ENCODE measurements around the gene SURF1. TPM values are rescaled to one million over a fixed set of nuclear protein-coding genes. Genes with fewer than 3 reads are reported as not detected.

SURF1 gene
- total RNA-seq, 1 donor from 2014 or later = 27.3 TPM

DNA sequence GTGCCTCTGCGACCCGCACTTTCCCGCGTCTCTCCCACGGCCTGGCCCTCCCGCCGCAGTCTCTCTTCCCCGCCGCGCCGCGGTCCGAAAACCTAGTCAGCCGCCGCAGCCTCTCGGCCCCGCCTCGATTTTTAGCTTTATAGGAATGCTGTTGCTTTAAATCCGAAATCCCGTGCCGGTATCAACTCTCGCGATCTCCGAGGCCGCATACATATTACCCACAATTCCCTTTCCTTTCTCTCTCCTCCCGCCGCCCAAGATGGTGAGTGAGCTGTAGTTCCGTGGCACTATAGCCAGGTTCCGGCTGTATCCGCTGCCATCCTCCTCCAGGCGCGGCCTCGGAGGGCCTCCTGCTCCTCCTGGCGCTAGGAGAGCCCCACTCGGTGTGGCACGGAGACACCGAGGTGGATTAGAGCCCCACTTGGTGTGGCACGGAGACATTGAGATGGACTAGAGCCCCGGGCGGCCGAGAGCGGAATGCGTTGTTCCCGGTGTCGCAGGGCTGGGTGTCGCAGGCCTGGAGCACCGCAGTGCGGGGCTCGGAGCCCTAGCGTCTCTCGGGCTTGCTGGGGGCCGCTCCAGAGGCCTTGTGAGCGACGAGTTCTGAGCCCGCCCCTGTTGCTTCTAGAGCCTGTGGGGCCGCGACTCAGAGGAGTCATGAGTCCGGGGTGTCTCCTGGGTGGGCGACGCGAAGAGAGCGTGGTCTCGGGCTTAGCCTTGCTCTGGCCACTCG lies 8.1 kb downstream of the SURF1 start, which contains the start of the genes MED22 and RPL7A:
MED22 (minus strand) TSS at position 147 of the 733 bp plus-strand sequence. CDS start 1,469 bp downstream, outside the sequence.
RPL7A (plus strand) TSS at position 234 of the 733 bp plus-strand sequence; CDS start at position 260, 26 bp downstream.
- DNase-seq (ENCODE audit: low read depth) = peak; percentile 73
- TF ChIP-seq, protein P1, sequence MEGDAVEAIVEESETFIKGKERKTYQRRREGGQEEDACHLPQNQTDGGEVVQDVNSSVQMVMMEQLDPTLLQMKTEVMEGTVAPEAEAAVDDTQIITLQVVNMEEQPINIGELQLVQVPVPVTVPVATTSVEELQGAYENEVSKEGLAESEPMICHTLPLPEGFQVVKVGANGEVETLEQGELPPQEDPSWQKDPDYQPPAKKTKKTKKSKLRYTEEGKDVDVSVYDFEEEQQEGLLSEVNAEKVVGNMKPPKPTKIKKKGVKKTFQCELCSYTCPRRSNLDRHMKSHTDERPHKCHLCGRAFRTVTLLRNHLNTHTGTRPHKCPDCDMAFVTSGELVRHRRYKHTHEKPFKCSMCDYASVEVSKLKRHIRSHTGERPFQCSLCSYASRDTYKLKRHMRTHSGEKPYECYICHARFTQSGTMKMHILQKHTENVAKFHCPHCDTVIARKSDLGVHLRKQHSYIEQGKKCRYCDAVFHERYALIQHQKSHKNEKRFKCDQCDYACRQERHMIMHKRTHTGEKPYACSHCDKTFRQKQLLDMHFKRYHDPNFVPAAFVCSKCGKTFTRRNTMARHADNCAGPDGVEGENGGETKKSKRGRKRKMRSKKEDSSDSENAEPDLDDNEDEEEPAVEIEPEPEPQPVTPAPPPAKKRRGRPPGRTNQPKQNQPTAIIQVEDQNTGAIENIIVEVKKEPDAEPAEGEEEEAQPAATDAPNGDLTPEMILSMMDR (conservative IDR thresholded peaks at IDR 0.05; ENCODE audit: low read depth, low read length) = no peak
- peak within 1 kb of the TSS; percentile 90 for H3K4me3 ChIP-seq (ENCODE audit: low read depth, low read length)

DNA sequence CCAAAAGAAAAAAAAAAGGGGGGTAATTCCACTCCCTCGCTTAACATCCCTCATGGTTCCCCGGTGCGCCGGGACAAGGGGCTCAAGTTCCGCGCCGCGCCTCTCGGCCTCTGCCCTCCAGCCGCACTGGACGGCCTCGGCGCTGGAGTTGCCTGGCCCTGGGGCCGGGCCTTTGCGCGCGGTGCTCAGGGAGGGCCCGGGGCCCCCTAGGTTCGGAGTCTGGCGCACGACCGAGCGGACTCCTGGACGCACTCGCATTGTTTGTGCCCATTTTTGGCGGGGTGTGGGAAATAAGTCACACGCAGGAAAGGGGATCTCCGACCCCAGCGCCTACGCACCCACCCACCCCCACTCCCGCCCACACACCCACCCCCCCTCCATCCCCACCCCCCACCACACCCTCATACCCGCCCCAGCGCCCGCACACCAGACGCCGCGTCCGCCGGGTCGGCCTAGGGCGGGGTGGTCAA lies 8.7 kb downstream of the SURF1 start:
- DNase-seq (ENCODE audit: low read depth) = no peak
- TF ChIP-seq, protein P1 (conservative IDR thresholded peaks at IDR 0.05; ENCODE audit: low read depth, low read length) = no peak
- H3K4me3 ChIP-seq (ENCODE audit: low read depth, low read length) = peak overlapping the region; percentile 90

DNA sequence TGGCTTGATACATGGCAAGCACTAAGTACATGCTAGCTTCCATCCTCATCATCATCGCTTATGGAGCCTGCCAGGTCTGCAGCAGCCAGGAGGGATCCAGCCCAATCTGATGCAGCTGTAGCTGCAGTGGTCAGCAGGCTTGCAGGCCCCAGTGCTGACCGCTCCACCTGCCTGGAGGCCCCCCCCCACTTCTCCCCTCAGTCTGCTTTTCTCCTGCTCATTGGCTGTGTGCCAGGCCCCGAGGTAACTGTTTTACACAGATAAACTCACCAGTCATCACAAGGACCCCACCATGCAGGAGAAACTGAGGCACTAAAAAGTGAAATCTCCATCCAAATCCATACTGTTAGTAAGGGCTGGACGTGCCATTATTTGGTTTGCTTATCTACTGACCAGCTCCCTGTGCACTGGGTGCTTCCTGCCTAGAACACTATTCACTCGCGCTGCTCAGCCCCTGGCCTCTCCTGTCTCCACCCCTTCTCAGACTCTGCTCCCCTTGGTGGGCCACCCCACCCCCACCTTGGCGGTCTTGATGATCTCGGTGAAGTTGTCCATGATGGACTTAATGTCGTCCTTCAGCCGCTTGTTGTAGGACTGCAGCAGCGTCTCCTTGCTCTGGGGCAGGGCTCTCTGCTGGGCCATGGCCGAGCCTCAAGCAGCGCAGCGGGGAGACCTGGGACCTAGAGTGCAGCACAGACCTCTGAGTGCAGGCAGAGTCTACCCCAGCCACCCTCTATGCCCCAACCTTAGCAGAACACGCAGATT lies 10.1 kb downstream of the SURF1 start:
- TF ChIP-seq, protein P1 (conservative IDR thresholded peaks at IDR 0.05; ENCODE audit: low read depth, low read length) = no peak
- DNase-seq (ENCODE audit: low read depth) = no peak
- peak overlapping the region; percentile 90 for H3K4me3 ChIP-seq (ENCODE audit: low read depth, low read length)

DNA sequence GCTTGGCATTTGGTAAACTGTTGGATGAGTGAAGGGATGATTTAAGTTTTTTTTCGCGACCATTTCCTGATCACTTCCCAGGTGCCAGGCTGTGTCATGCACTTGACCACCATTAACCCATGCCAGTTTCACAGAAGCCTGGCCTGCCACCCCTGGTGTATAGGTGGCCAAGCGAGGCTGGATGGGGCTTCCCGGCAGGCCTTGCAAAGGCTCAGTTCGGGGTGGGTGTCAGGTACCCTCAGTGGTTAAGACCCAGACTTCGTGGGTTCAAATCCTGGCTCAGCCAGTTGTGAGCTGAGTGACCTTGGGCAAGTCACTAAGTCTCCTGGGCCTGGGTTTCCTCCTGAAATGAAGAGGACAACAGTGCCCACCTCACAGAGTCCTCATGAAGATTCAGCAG lies 10.7 kb downstream of the SURF1 start:
- no peak overlapping the region for H3K4me3 ChIP-seq (ENCODE audit: low read depth, low read length)
- no peak for DNase-seq (ENCODE audit: low read depth)
- TF ChIP-seq, protein P1 (conservative IDR thresholded peaks at IDR 0.05; ENCODE audit: low read depth, low read length) = no peak

DNA sequence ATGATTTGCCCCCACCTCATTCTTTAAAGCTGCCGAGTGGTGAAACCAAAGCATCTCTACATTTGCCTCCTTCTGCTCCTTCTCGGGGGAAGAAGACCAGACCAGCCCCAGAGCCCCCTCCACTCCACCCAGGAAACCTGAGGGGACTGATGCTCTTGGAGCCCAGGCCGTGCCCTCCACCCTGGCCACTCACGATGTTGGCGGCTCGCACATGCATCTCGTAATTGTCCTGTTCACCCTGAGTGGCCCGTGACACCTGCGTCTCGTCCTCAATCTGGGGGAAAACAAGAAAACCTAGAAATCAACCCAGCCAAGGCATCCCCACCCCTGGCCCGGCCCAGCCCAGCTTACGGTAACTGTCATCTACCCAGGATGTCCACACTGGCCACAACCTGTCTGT lies 11.3 kb downstream of the SURF1 start:
- TF ChIP-seq, protein P1 (conservative IDR thresholded peaks at IDR 0.05; ENCODE audit: low read depth, low read length) = no peak

DNA sequence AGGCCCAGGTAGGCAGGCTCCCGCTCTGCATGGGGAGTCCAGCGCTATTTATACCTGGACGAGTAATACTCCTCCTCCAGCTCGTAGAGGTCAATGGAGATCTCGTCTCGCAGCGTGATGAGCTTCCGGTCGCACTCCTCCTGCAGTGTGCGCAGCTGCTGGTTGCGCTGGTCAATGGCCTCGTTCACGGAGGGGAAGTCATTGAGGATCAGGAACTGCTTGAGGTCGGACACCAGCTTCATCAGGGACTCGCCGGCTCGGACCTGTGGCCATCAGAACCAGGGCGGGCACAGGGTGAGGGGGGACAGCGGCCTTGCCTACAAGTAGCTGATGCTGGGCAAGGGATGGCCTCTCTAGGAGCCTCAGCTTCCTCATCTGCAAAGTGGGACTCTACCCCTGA lies 12.2 kb downstream of the SURF1 start:
- no peak overlapping the region for H3K4me3 ChIP-seq (ENCODE audit: low read depth, low read length)
- DNase-seq (ENCODE audit: low read depth) = no peak

More for the DNA sequence above, 11.3 kb downstream of the SURF1 start:
- no peak for DNase-seq (ENCODE audit: low read depth)
- no peak overlapping the region for H3K4me3 ChIP-seq (ENCODE audit: low read depth, low read length)

More for the DNA sequence above, 12.2 kb downstream of the SURF1 start:
- TF ChIP-seq, protein P1 (conservative IDR thresholded peaks at IDR 0.05; ENCODE audit: low read depth, low read length) = no peak

Measured in epithelial cell of proximal tubule (primary cell).